ENCODE measurements around the gene CLNS1A. TPM values are rescaled to one million over a fixed set of nuclear protein-coding genes. Genes with fewer than 3 reads are reported as not detected.
"Not testable (repeated sequence)": the region's sequence is repeated elsewhere in the genome, so short reads cannot be mapped to it uniquely, and the experiment has no call there.

CLNS1A gene, protein sequence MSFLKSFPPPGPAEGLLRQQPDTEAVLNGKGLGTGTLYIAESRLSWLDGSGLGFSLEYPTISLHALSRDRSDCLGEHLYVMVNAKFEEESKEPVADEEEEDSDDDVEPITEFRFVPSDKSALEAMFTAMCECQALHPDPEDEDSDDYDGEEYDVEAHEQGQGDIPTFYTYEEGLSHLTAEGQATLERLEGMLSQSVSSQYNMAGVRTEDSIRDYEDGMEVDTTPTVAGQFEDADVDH
- 112 TPM for polyA plus RNA-seq (ENCODE audit: insufficient read length)

DNA sequence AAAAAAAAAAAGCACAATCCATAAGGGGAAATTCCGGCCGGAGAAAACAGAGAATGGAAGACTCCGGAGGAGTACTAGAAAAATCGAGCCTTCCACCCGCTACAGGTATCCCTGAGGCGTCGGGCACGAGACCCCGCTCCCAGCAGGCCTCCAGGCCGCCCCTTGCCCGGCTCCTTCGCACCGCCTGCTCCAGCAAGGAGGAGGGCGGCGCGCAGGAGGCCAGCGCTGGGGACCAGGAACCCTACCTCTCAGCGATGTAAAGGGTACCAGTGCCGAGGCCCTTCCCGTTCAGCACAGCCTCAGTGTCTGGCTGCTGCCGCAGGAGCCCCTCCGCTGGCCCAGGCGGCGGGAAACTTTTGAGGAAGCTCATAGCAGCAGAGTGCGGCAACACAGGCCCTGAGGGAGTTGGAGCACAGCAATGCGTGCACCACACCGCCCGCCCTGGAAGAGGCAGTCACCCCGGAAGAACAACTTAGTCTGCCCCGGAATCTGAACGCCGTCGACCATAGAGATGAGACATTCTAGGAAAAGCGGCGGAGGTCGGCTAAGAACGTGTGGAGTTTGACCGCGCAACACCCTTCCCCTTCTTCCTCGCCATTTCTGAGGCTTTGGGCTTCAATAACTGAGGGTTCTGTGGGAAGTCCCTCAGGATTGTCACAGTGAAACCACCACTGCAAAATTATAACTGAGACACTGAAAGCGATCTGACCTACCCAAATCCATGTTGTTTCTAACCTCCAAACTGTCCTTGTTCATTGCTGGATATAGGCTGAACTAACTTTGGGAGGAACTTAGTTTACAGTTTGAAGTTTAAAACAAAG lies at the start of gene CLNS1A:
Gene CLNS1A (minus strand): TSS at position 450 of the 821 bp plus-strand sequence. CDS start 80 bp downstream, at position 370.
- peak; percentile 77 for DNase-seq (ENCODE audit: low read depth)

DNA sequence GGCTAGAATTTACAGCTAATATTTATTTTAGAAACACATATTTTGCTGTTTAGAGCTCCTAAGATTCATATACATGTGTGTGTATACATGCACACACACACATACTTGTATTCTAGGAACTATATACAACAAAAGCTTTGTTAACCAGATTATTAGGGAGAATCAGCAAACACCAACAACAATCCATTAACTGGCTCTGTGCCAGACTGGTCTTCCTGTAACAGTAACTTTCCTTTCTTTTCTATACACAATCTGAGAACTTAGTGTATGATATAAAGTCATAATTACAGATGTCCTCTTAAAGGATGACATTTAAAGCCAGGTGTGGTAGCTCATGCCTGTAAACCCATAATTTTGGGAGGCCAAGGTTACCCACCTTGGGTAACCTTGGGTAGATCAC lies 49.5 kb upstream of the CLNS1A start:
- no peak for DNase-seq (ENCODE audit: low read depth)

DNA sequence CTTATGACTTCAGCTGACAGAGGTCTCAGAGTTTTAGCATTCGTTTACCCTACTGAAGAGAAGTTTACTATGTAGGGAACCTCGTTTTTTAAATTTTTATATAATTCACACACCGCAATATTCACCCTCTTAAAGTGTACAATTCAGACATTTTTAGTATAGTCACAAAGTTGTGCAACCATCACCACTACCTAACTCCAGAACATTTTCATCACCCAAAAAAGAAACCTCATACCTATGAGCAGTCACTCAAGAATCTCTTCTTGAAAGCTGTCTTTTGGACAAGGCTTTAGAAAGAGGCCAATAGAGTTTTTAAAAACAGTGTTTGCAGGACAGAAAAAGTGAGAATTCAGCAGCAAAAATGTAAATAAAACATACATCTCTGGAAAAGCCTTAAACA lies 39.5 kb upstream of the CLNS1A start:
- DNase-seq (ENCODE audit: low read depth) = no peak

DNA sequence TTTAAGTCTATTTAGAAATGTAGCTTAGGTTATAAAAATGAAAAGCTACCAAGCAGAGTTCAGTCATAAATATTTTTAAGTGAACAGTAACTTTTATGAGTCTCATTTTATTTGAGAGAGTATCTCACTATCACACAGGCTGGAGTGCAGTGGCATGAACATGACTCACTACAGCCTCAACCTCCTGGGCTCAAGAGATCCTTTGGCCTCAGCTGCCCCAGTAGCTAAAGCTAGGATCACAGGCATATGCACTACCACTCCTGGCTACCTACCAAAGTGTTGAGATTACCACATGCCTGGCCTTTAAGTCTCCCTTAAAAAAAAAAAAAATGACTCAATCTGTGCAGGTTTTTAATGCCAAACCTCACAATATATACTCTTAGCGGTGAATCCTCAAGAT lies 34.7 kb upstream of the CLNS1A start:
- no peak for DNase-seq (ENCODE audit: low read depth)

DNA sequence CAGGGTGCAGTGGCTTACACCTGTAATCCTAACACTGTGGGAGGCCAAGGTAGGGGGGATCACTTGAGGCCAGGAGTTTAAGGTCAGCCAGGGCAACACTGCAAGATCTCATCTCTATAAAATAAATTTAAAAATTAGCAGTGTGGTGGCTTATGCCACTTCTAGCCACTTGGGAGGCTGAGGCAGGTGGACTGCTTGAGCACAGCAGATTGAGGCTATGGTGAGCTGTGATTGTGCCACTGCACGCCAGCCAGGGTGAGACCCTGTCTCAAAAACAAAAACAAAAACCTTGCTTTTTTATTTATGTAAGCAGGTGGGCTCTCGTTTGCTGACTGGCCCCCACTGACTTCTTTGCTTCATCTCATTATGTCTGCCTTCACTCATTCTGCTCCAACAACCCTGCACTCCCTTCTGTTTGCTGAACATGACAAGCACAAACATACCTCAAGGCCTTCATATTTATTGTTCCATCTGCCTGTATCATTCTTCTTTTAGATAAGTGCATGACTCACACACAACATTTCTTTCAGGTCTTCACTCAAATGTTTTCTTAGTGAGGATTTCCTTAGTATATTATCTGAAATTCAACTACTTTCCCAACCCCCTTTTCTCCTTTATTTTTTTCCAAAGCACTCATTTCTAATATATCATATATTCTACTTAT lies 32.4 kb upstream of the CLNS1A start:
- no peak for DNase-seq (ENCODE audit: low read depth)

DNA sequence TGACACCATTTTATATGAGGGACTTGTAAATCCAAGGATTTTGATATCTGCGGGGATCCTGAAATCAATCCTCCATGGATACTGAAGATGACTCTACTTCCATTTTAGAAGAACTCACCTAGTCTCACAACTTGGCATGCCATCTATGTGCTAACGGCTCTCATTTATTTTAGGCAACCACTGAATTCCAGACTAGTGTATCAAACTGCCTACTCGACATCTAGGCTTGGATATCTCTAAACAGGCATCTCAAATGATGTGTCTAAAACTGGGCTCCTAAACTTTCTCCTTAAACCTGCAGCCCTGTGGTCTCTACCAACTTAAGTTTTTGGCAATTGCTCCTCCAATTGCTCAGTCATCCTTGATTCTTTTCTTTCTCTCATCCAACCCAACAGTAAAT lies 31.2 kb upstream of the CLNS1A start:
- no peak for DNase-seq (ENCODE audit: low read depth)

DNA sequence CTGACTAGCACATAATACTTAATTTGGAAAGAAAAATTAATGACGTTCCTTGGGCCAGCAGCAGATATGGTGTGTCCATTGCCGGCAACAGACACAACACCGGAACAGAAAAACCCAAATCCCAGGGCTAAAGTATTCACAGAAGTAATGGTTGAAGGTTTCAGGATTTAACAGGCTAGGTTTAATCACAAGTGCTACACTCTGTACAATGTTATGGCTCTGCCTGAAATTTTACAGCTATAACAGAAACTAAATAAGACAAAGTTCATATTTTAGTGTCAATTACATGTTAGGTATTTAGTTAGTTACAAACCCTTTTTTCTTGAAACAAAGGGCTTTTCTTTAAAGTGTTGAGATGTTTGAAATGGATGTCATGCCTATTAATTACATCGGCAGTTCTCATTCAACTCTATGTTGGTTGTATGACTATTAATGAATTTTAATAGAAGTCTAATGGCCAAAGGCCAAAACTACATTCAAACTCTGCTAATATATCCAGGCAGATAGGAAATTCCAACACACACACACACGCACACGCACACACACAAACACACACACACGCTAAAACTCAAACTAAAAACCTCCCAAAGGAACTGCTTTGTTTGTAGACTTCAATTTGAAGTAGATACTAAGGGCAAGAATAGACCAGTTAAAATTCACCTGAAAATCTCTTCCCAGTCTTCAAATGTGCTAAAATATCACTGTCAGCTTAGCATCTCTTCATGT lies 27.8 kb upstream of the CLNS1A start:
- no peak for DNase-seq (ENCODE audit: low read depth)

DNA sequence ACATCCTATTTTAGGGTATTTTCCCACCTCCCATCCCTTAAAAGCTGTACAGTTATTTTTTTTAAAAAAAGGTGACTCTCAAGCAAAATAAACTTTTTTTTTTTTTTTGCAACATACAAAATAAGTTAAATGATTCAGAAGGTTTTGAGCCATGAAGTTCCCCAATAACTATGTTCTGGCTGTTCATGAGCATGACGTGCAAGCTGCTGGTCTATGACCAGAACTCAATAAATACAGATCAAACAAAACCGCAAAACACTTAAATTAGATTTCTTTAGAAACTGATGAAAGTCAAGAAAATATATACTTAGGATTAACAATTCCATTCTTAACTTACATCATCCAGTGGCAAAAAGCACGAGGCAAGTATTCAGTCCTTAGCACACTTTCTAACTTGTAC lies 24.1 kb upstream of the CLNS1A start:
- no peak for DNase-seq (ENCODE audit: low read depth)

DNA sequence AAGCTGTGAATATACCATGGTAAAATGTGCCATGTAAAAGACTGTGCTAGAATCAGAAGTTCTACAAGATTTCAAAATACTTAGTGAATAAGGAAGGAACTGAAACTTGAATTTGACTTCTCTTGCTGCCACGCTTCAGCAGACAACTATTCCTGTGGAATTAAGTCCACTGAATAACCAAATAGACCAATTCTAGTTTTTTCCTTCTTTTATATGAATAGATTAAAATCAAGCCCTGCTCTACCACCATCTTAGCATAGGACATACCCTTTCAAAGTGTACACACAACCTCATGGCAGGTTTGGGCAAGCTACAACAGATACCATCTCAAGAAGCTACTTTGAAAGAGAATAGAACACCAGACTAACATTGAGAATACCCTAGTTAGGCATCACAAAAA lies 23.4 kb upstream of the CLNS1A start:
- DNase-seq (ENCODE audit: low read depth) = no peak

DNA sequence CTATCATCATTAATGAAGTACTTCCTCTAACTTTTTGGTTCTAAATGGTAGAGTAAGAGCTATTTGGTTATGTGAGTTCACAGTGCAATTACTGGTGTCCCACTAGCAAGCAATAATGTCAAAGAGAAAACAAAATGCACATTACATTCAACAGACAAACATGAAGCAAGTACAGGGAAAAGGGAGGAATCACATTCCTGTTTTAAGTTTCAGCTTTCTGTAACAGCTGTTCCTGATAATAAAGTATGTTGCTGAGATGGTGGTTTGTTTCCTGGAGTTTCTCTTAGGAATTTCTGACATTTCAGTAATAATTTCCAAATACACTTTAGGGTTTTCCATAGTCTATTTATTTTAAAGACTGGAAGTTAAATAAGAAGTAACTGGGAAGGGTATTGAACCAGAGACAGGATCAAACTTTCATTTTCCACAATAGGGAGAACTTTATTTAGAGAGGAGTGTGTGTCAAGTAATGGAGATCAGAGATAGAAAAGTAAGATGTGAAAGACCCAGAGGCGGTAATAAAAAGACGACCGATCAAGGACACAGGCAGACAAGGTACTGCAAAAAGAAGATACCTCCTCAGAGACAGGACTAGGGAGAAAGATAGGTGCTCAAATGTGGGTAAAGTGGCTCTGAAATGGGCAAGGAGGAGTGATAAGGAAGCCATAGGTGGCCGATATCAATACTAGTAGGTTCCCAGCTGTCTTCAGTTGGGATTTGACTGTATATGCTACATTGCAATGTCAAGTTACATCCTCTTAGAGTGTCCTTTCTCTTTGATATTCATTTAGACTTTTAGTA lies 20.8 kb upstream of the CLNS1A start:
- no peak for DNase-seq (ENCODE audit: low read depth)

DNA sequence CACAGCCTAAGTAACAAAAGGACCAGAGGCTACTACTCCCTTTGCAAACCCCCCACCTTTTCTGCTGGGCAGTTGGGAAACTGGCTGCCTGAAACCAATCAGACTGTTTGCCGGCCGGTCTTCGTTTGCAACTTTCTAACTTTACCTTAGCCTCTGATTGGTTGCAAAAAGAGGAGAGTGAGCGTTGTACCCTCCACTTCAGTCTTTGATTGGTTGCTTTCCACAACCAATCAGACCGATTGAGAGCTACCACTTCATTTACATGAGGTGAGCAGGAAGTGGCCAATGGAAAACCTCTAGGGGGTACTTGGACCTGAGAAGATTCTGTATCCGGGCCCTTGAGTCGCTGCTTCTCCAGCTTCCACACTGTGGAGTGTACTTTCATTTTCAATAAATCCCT lies 18.8 kb upstream of the CLNS1A start:
- no peak for DNase-seq (ENCODE audit: low read depth)

DNA sequence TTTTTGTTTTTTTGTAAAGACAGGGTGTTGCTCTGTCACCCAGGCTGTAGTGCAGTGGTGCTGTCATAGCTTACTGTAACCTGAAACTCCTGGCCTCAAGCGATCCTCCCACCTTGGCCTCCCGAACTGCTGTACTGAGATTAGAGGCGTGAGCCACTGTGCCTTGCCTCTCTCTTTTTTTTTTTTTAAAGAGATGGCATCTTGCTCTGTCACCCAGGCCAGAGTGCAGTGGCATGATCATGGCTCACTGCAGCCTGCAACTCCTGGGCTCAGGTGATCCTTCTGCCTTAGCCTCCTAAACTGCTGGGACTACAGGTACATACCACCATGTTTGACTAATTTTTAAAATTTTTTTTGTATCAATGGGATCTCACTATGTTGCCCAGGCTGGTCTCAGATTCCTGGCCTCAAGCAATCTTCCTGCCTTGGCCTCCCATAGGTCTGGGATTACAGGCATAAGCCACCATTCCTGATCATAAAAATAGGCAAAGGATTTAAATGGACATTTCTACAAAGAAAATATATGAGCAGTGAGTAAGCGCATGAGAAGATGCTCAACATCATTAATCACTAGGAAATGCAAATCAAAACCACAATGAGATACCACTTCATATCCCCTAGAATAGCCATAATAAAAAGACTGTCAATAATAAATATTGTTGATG lies 17.3 kb upstream of the CLNS1A start:
- DNase-seq (ENCODE audit: low read depth) = no peak

DNA sequence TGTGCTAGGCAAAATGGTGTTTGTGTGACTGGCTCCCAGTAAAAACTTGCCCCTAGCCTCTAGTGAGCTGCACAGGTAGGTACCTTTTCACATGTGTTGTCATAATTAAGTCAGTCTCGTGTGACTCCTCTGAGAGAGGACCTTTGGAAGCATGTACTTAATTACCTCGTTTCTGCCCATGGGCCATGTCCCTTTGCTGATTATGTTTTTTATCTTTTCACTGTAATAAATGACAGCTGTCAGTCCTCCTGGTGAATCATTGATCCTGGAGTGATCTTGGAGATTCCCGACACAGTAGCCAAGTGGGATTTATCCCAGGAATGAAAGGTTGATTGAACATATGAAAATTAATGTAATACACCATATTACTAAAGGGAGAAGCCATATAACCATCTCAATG lies 12.5 kb upstream of the CLNS1A start:
- DNase-seq (ENCODE audit: low read depth) = no peak

DNA sequence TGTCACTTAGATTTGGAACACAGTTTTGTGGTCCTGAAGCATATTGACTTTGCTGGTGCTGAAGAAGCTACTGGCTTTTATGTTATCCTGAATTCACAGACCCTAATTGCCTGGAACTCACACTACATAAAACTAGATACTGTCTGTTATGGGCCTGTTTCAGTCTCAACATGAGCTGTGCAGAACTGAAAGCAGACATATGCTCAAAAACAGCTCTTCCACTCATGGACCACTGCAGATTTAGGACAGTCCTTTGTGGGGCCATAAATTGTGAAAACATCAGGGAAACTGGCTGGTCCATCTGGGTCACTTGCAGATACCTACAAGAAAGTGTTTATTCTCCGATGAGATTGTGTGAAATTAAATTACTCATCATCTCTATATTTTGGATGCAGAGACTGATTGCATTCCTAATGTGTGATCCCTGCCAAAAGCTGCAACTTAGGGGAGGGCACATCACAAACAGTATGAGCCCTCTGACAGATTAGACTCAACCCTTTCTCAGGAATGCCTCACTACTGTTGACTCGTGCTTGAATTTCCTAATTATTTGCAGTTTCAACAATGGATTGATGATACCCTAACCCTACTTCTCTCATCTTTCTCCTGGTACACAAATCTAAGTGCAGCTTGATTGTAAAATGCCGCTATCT lies 10.2 kb upstream of the CLNS1A start:
- no peak for DNase-seq (ENCODE audit: low read depth)

DNA sequence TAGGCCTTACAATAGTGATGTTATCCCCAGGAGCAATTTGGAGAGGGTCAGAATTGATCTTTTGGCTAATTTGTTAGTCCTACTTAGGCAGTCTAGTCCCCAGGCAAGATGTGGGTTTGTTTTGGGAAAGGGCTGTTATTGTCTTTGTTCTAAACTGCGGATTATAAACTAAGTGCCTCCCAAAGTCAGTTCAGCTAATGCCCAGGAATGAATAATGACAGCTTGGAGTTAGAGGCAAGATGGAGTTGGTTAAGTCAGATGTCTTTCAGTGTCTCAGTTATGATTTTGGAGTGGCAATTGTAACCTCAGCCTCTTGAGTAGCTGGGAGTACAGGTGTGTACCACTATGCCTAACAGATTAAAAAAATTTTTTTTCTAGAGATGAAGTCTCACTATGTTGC lies 7.3 kb upstream of the CLNS1A start:
- no peak for DNase-seq (ENCODE audit: low read depth)

DNA sequence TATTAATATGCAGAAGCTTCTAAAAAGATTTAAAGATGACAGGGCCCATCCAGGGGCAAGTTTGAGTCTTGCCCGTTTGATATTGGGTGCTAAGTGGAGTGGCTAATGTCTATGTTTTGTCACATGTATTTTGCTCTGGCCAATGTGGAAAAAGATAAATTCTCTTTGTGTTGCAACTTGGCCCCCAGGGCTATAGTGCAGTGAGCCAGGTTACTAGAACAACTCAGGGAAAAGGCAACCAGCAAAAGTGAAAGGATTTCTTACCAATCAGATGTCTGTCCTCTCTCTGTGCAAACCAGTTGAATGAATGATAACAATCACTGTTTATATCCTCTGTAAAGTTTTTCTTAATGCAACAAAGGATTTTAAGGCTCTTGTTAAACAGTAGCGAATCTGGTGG lies 4.6 kb upstream of the CLNS1A start:
- DNase-seq (ENCODE audit: low read depth) = no peak

DNA sequence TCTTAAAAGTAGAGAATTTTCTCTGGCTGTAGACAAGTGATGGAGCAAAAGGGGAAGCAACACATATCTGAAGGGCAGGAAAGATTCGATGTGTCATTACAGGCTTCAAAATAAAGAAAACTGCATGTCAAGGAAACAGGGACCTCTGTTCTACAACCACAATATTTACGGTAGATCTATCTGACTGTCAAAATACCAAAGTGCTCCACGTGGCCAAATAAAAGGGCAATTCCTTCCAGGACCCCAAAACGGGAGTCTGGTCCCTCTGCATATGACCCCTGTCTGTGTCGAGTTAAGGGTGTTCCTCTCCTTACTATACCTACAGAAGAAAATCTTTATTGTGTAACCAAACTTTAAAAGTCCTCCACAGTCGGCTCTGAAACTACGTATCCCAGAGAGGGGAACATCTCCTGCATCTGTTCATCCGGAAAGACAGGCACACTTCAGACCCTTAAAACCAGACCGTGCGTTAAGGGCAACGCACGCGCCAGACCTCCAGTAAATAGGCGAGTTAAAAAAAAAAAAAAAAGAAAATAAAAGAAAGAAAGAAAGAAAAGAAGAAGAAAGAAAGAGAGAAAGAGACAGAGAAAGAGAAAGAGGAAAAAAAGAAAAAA lies 756 bp downstream of the CLNS1A start:
- no peak for DNase-seq (ENCODE audit: low read depth)

DNA sequence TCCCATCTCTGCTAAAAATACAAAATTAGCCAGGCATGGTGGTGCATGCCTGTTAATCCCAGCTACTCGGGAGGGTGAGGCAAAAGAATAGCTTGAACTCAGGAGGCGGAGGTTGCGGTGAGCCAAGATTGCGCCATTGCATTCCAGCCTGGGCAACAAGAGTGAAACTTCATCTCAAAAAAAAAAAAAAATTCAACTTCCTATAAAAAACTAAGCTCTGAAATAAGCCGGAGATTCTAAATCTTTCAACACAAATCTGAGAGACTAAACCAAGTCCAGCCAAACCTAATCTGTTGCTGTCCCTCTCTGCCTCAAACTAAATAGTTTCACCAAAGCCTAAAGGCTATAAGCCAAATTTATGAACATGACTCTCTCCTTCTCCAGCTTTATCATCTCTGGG lies 3.7 kb downstream of the CLNS1A start:
- not testable (repeated sequence) for DNase-seq (ENCODE audit: low read depth)

DNA sequence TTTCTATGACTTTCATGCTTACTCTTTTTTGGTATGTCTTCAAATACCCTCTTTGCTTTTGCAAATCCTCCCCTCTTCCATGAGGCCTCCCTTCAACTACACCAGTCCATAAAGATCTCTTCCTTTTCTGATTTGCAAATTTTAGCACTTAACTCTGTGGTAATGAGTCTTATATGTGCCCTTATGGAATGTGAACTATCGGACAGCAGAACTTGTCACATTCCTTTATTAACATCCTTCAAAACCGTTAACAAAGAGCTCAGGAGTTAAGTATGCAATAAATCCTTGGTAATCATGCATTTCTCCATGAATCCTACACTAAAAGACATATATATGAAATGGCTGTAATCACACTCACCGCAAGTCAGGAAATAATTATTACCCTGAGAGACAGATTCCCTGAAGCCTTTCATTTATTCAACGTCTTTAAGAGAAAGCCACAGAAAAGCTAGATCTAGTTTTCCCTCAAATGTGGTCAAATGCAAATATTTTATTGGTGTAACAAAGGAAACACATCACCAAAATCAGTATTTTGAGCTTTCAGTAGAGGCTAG lies 7.4 kb downstream of the CLNS1A start:
- DNase-seq (ENCODE audit: low read depth) = no peak

Data from forelimb muscle (tissue), 1 donor.